Central memory CD8-positive, alpha-beta T cell (primary cell): ENCODE measurements around the gene SAMD4A.

Source experiments
- ATAC-seq: fragments of 150-1000 bp; cut with Tn5 transposase; replicated peaks from 2 replicates; pipeline ENCODE4 v1.10.0; 2022; ENCODE audit warnings: mild to moderate bottlenecking, moderate FRiP score, moderate number of reproducible peaks; ENCODE audit not compliant: poor library complexity, severe bottlenecking; ENCODE audit errors: extremely low read depth
- DNase-seq, 2 donors: peaks; one replicate each; pipeline ENCODE4 v3.0.0; 2021; ENCODE audit warnings: low spot score in 2 of 2
- H3K27ac Mint-ChIP-seq: one replicate; pipeline ENCODE4 v1.8.0; 2022; ENCODE audit warnings: low read depth, mild to moderate bottlenecking, moderate library complexity, mixed read lengths
- H3K27me3 Mint-ChIP-seq: one replicate; pipeline ENCODE4 v1.8.0; 2022; ENCODE audit warnings: mixed read lengths
- H3K36me3 Mint-ChIP-seq: one replicate; pipeline ENCODE4 v1.8.0; 2022; ENCODE audit warnings: mild to moderate bottlenecking, moderate library complexity, mixed read lengths; ENCODE audit not compliant: insufficient read depth
- H3K4me1 Mint-ChIP-seq: one replicate; pipeline ENCODE4 v1.8.0; 2022; ENCODE audit warnings: mixed read lengths
- H3K4me3 Mint-ChIP-seq: one replicate; pipeline ENCODE4 v1.8.0; 2022; ENCODE audit warnings: mild to moderate bottlenecking, moderate library complexity, mixed read lengths
- H3K9me3 Mint-ChIP-seq: one replicate; pipeline ENCODE4 v1.8.0; 2022; ENCODE audit warnings: mixed read lengths

SAMD4A gene

DNA sequence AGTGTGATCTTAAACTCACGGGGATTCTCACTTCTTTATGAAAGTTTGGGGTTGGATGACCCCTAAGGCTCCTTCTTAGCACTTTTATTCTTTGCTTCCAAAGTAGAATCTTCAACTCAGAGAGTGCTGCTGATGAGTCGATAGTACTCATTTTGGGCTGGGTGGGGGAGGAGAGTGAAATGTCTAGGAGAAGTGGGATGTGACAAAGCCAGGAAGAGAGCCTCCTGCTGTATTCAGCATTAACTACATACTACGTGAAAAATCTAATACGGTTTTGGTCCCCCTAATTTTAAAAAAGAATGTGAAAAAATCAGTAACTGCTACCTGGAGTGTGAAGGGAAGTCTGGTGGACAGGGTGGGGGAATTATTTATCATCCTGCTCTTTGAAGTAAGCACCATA, 148.3 kb downstream of the SAMD4A start:
- peaks cover 2% of the 10 kb centered on the region for H3K36me3 Mint-ChIP-seq
- H3K4me3 Mint-ChIP-seq = no peak overlapping the region
- no peak overlapping the region for H3K27ac Mint-ChIP-seq
- DNase-seq (no peak), ATAC-seq (no peak)
- H3K9me3 Mint-ChIP-seq = no peaks in the 10 kb centered on the region
- H3K27me3 Mint-ChIP-seq = peaks cover 38% of the 10 kb centered on the region
- no peaks in the 10 kb centered on the region for H3K4me1 Mint-ChIP-seq

DNA sequence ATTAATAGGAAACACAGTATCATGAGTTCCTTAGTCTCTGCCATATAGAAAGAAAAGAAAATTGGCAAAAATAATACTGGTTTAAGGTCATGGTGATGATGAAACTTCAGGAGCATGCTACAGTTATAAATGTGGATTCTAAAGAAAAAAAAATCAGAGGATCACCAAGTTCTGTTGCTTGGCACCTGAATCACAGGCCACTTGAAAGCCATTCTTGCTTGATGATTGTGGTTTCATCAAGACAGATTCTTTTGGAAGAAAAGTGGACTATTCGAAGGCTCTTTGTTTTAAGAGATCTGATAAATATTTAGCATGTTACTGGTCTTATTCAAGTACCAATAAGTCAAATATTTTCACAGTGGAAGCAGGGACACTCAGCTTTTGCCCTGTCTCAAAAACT, 148.9 kb downstream of the SAMD4A start:
- Mint-ChIP-seq H3K27ac (no peak overlapping the region), H3K4me1 (no peaks in the 10 kb centered on the region), H3K4me3 (no peak overlapping the region), H3K27me3 (peaks cover 44% of the 10 kb centered on the region), H3K9me3 (no peaks in the 10 kb centered on the region), H3K36me3 (peaks cover 2% of the 10 kb centered on the region)
- no peak for DNase-seq
- no peak for ATAC-seq

DNA sequence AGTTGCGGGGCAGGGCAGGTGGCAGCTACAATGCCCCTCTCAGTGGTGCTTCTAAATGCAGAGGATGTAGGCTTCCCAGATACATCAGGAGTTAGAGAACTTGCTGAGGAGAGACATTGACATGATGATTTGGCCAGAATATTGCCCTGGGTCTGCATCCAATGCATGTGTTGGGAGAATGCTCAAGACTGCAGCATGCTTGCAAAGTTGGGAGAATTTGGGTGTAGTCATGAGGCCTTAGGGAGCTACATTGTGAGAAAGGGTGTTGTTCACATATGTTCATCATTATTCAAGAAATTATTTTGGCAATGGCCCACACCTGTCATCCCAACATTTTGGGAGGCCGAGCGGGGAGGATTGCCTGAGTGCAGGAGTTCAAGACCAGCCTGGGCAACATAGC, 149.9 kb downstream of the SAMD4A start:
- Mint-ChIP-seq H3K9me3 (no peaks in the 10 kb centered on the region), H3K4me1 (no peaks in the 10 kb centered on the region), H3K27ac (no peak overlapping the region), H3K27me3 (peaks cover 49% of the 10 kb centered on the region), H3K4me3 (no peak overlapping the region), H3K36me3 (peaks cover 2% of the 10 kb centered on the region)
- ATAC-seq = no peak
- no peak for DNase-seq

- Mint-ChIP-seq H3K4me1 (no peaks in the 10 kb centered on the region), H3K27me3 (peaks cover 49% of the 10 kb centered on the region), H3K4me3 (no peak overlapping the region), H3K9me3 (no peaks in the 10 kb centered on the region), H3K27ac (no peak overlapping the region), H3K36me3 (peaks cover 2% of the 10 kb centered on the region)
- no peak for ATAC-seq
- DNase-seq = no peak
Observed at GRCh38 chr14:54718046-54718445, 151.1 kb downstream of the SAMD4A start.

- no peak overlapping the region for H3K27ac Mint-ChIP-seq
- no peaks in the 10 kb centered on the region for H3K9me3 Mint-ChIP-seq
- H3K4me3 Mint-ChIP-seq = no peak overlapping the region
- H3K4me1 Mint-ChIP-seq = no peaks in the 10 kb centered on the region
- peaks cover 2% of the 10 kb centered on the region for H3K36me3 Mint-ChIP-seq
- ATAC-seq = no peak
- no peak for DNase-seq
- H3K27me3 Mint-ChIP-seq = peaks cover 60% of the 10 kb centered on the region
Observed at GRCh38 chr14:54719406-54719805, 152.5 kb downstream of the SAMD4A start.

GRCh38 chr14:54722791-54723432, 156.0 kb downstream of the SAMD4A start:
- ATAC-seq (no peak), DNase-seq (no peak)
- Mint-ChIP-seq H3K4me1 (no peaks in the 10 kb centered on the region), H3K9me3 (no peaks in the 10 kb centered on the region), H3K27me3 (peaks cover 72% of the 10 kb centered on the region), H3K27ac (no peak overlapping the region), H3K36me3 (peaks cover 2% of the 10 kb centered on the region), H3K4me3 (no peak overlapping the region)

DNA sequence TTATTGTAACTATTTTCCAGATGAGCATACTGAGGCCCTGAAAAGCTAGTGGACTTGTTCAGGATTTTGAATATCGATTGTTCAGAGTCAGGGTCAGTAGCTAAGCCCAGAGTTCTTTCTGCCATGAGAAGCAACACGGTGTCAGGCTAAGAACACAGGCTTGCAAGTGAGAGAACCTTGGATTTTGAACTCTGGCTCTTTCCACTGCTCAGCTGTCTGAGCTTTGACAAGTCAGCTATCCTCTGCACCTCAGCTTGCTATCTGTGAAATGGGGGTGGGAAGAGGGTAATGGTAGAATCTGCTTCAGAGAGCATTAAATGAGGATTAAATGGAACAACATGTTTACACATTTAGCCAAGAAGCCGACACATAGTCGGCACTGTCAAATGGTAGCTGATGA, 157.2 kb downstream of the SAMD4A start:
- no peak for DNase-seq
- Mint-ChIP-seq H3K27me3 (peaks cover 75% of the 10 kb centered on the region), H3K9me3 (no peaks in the 10 kb centered on the region), H3K36me3 (no peaks in the 10 kb centered on the region), H3K4me3 (no peak overlapping the region), H3K4me1 (no peaks in the 10 kb centered on the region), H3K27ac (no peak overlapping the region)
- no peak for ATAC-seq

DNA sequence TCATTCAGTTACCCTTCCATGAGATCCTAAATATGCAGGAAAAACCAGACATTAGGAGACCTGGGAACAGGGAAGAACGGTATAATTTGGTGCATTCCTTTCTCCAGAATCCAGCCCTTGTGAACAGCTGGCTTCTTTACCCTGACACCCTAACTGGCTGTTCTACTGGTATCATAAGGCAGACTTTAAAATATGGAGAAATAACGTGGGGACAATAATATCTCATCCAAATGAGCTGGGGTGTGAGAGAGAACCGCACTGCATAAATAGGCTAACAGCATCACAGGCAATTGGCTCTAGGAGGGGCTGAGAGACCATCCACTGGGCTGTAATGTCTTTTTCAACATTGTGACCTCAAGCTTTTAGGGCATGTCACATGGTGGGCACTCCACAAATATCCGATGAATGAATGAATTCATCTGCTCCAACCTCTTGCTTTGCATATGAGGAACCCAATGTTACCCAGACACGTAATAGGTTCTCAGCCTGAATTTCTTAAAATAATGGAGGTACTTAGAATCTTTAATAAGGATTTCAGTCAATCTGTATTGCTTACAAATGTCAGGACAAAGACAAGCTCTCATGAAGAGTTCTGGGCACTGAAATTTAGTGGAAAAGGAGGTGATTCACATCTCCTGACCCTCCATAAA, 157.9 kb downstream of the SAMD4A start:
- Mint-ChIP-seq H3K9me3 (no peaks in the 10 kb centered on the region), H3K4me3 (no peak overlapping the region), H3K27me3 (peaks cover 76% of the 10 kb centered on the region), H3K4me1 (no peaks in the 10 kb centered on the region), H3K27ac (no peak overlapping the region), H3K36me3 (no peaks in the 10 kb centered on the region)
- DNase-seq (no peak), ATAC-seq (no peak)

DNA sequence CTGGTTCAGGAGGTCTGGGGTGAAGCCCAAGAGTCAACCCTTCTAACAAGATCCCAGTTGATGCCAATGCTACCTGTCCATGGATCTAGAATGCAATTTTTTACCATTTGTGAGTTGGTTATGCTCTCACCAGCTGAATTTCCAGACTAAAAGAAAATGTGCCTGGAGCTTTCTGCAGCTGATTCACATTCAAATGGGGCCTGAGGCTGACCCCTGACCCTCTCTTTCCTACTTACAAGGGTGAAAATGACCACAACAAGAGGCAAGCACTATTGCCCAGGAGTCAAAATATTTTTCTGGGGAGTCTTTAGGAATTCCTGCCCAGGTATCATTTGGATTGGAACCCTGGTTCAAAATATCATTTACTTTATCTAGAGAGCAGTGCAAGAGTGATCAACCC, 159.1 kb downstream of the SAMD4A start:
- Mint-ChIP-seq H3K36me3 (no peaks in the 10 kb centered on the region), H3K4me1 (peaks cover 6% of the 10 kb centered on the region), H3K27ac (no peak overlapping the region), H3K4me3 (no peak overlapping the region), H3K27me3 (peaks cover 64% of the 10 kb centered on the region), H3K9me3 (no peaks in the 10 kb centered on the region)
- DNase-seq (no peak), ATAC-seq (no peak)

GRCh38 chr14:54727929-54728328, 161.0 kb downstream of the SAMD4A start:
- Mint-ChIP-seq H3K27ac (no peak overlapping the region), H3K27me3 (peaks cover 70% of the 10 kb centered on the region), H3K4me3 (no peak overlapping the region), H3K9me3 (no peaks in the 10 kb centered on the region), H3K4me1 (peaks cover 6% of the 10 kb centered on the region), H3K36me3 (no peaks in the 10 kb centered on the region)
- no peak for ATAC-seq
- DNase-seq = no peak

DNA sequence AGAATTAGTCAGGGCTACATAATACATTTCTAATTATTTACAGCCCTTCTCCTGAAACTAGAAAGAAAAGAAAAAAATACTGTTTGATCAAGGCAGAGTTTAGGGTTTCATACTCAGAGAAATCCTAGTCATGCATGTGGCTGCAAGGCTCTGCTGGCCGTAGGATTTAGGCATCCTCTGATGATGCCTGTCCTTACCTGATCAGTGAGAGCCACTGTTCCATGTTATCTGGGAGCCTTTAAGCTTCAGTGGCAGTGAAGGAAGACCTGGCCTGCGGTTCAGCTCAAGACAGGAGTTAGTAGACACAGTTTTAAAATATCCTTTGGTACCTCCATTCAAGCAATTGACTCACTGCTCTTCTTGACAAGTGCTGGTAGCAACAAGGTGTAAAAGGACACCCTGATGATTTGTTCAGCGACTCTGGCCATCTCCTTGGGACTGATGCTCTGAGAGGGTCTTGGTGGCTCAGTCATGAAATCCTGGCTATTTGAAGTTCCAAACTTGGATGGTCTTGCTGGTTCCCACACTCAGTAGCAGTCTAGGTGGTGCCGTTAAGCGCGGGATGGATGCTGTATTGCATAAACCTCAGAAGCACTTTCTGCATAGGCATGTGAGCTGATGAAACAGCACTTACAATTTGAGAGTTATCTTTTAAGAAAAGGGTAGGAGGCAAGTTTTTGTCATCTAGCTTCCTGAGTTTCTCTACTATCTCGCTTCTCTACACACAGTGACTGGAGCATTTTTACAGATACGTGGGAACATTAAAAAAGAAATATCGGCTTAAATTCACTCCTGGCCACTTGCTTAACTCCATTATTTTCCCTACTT, 162.0 kb downstream of the SAMD4A start:
- Mint-ChIP-seq H3K36me3 (no peaks in the 10 kb centered on the region), H3K4me3 (no peak overlapping the region), H3K27me3 (peaks cover 64% of the 10 kb centered on the region), H3K9me3 (no peaks in the 10 kb centered on the region), H3K27ac (no peak overlapping the region), H3K4me1 (peaks cover 6% of the 10 kb centered on the region)
- no peak for ATAC-seq
- no peak for DNase-seq

DNA sequence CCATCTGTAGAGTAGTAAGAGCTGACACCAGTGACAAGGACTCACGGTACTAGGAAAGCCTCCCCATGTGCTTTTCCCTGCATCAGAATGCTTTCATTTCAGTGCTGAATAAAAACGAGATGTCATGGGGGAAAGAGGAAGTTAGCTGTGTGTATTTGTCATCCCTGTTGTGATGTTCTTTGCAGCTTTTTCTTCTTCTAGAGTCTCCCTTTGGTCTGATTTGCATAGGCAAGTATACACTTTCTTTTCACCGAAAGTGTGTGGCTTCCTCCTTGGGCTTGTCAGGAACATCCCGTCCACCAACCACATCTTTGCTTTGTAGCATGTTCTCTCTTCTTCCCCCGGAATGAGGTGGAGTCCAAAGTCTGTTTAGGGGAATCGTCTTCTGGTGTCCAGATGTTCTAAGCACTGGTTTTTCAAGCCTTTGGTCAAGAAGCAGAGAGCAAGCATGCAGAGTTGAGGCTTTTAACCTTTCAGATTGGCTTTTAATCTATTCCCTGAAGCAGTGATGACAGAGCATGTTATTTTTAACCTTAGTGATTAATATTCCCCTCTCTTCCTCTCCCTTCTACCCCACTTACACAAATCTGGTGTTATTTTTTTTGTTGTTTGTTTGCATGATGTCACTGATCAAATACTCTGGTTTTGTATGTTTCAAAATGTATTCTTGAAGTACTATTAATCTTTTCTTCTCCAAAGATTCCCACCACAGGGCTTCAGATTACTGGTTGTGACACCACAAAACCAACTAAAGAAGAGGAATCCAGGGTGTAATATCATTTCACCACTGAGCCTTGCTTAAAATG, 163.4 kb downstream of the SAMD4A start:
- H3K4me1 Mint-ChIP-seq = peaks cover 6% of the 10 kb centered on the region

More for the DNA sequence above, 163.4 kb downstream of the SAMD4A start:
- Mint-ChIP-seq H3K27me3 (peaks cover 50% of the 10 kb centered on the region), H3K36me3 (no peaks in the 10 kb centered on the region), H3K9me3 (no peaks in the 10 kb centered on the region), H3K27ac (no peak overlapping the region), H3K4me3 (no peak overlapping the region)
- ATAC-seq (no peak), DNase-seq (no peak)
